HG03066 (cell line): Measurements from ENCODE around the gene MICB.
"Not testable (repeated sequence)": the region's sequence is repeated elsewhere in the genome, so short reads cannot be mapped to it uniquely, and the experiment has no call there.

Experiments
- ATAC-seq: cut with Tn5 transposase; IDR thresholded peaks from one replicate; pipeline ENCODE4 v1.9.1; 2021; ENCODE audit warnings: low read depth; ENCODE audit not compliant: unreplicated experiment

The MICB gene

GRCh38 chr6:31473780-31474761 is 23.9 kb upstream of the MICB start:
- no peak for ATAC-seq

DNA sequence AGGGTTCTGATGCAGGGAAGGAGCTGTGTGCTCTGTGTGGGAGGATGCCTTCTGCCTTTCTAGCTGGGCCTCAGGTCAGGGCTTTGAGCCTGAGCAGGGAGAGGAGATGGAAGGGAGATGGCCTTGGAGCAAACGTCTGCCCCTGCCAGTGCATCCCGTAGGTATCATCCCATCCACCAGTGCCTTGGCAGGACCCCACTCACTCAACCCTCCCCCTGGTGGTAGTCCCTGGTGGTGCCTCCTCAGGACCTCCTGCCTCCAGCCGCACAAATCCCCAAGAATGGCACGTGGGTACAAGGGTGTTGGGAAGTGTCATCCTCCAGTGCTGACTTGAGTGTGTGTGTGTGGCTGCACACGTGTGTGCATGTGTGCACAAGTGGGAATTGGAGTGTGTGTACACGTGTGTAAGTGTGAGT is 23.1 kb upstream of the MICB start:
- no peak for ATAC-seq

DNA sequence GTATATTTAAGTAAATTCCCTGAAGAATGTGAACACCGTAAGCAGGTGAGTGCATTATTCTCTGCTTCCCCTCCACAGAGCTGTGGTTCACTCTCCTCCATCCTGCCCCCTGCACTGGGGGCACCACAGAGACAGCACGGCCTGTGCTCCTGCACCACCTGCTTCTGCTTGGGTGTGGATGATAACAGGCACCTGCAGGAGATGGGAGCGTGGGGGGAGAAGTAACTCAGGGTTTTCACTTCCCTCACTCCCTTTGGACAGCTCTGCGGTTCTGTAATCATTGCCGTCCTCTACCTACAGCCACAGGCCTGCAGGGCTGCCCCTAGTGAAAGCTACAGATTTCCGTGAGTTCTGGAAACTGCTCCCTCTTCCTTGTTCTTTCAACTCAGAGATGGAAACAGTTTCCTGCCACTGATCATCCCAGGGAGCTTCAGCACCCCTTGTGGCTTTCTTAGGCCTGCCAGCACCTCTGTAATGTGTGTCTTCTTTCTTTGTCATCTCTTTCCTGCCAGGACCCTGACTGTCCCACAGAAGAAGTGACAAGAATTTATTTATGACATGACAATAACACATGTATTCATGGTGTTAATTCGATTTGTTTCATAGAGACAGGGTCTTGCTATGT is 21.3 kb upstream of the MICB start:
- no peak for ATAC-seq

- no peak for ATAC-seq
Measured at GRCh38 chr6:31477521-31477920, 20.4 kb upstream of the MICB start.

- no peak for ATAC-seq
Measured at GRCh38 chr6:31478186-31478950, 19.6 kb upstream of the MICB start.

- ATAC-seq, result no peak
Measured at GRCh38 chr6:31479151-31479932, 18.6 kb upstream of the MICB start.

- ATAC-seq, result no peak
Measured at GRCh38 chr6:31479933-31480535, 17.9 kb upstream of the MICB start.

GRCh38 chr6:31480574-31480973 is 17.4 kb upstream of the MICB start:
- no peak for ATAC-seq

DNA sequence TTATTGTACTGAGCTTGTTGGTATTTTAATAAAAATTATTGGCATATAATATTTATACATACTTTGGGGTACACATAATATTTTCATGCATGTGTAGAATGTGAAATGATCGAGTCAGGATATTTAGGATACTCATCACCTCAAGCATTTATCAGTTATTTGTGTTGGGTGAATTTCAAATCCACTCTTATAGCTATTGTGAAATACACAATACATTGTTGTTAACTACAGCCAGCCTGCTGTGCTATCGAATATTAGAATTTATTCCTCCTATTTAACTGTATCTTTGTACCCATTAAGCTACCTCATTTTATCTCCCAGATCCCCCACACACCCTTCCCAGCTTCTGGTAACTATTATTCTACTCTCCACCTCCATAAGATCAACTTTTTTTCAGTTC is 14.6 kb upstream of the MICB start:
- no peak for ATAC-seq

GRCh38 chr6:31485055-31485454 is 12.9 kb upstream of the MICB start:
- ATAC-seq, result no peak

DNA sequence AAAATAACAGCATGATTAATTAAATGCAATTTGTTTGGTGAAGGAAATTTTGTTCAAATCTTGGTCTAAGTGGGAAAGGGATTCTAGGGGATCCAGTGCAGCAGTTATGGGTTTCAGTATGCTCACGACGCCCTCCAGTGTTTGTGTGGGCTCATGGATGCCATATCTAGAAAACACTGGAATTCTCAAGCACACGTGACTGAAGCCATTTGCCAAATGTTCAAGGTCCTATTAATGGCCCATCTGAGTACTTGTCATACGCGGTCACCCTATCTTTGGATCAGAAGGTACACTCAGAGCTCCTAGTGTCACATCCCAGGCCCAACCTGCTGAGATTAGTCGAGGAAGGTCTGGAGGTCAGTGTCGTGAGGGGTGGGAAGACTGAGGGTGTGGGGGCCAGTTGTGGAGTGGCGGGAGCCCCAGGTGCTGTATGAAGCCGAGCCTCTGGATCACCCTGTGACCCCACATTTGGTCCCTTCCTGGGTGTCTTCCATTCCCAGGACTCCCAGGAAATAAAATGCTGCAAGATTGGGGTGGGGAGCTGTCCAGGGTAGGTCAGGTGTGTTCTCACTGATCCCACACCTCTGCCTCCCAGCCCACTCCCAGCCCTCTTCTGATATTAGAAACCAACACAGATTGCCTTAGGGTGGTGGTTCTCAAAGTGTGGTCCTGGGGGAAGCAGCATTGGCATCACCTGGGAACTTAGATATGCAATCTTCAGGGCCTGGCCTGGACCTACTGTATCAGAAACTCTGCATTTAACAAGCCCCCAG is 11.7 kb upstream of the MICB start:
- ATAC-seq, result not testable (repeated sequence)

- ATAC-seq, result not testable (repeated sequence)
Measured at GRCh38 chr6:31487674-31488073, 10.3 kb upstream of the MICB start.

DNA sequence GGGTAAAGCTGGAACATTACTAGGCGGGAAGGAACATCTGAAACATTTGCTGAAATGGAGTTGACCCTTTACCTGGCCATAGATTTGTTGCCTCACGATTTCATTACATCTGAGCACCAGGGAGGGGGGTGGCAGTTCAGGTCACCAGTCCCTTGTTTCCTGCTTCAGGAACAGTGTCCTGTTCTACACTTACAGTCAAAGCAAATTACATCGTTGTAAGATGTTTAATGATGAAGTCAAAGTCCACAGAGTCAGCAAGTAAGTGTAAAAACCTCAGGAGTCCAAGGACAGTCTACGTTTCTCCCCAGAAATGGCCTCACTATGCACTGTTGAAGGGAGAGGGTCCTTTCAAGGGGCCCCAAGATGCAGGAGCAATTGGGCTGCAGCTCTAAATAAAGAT is 8.9 kb upstream of the MICB start:
- no peak for ATAC-seq

DNA sequence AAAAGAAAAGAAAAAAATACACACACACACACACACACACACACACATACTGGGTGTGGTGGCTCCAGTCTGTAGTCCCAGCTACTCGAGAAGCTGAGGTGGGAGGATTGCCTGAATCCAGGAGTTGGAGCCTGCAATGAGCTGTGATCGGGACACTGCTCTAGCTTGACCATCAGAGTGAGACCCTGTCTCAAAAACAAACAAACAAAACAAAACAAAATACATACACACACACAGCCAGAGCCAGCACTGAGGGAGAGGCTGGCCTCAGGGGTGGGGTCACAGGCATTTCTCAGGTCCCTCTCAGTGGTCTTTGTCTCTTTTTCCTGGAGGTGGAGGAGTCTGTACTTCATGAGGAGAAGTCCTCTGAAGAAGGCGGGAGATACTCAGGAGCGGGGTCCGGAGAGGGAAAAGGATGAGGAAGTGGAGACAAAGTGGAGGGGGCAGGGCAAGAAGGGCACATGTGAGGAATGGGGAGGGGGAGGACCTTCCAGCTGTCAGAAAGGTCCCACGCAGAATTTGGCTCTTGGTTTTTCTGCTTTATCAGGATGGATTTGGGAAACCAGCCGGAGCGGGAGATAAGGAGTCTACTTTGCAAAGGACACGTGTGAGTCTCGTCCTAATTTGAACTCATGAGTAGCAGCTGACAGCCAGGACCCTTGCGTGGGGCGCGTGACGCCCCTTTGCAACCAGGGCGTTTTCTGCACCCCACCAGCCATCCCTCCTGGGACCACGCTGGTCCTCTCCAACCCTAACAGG is 7.7 kb upstream of the MICB start:
- no peak for ATAC-seq

DNA sequence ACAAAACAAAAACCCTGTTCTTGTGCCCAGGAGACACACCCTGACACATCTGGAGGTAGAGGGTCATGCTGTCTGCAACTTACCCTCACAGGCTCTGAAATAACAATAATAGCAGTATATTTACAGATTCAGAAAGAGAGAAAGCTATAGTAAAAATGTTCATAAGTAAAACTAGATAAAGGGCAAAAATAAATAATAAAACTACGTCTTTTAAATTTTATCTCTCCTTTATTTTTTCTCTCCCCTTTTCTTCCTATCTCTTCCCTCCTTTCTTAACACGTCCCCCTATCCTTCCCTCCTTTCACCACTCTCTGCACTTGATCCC is 4.4 kb upstream of the MICB start:
- ATAC-seq, result not testable (repeated sequence)

- ATAC-seq, result peak; percentile 38
Measured at GRCh38 chr6:31493875-31494694, 3.9 kb upstream of the MICB start.

DNA sequence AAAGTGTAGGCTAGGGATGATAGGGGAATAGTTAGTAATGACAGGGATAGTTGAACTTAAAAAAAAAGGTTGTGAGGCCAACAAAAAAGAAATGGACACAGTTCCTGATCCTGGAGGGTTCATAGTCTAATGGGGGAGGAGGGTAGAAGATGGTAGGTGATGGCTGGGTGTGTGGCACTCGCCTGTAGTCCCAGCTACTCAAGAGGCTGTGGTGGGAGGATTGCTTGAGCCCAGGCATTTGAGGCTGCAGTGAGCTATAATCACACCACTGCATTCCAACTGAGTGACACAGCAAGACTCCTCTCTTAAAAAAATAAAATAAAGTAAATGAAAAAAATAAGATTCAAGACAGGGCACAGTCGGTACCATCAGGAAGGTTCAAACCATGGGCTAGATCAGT is 2.4 kb upstream of the MICB start:
- no peak for ATAC-seq

DNA sequence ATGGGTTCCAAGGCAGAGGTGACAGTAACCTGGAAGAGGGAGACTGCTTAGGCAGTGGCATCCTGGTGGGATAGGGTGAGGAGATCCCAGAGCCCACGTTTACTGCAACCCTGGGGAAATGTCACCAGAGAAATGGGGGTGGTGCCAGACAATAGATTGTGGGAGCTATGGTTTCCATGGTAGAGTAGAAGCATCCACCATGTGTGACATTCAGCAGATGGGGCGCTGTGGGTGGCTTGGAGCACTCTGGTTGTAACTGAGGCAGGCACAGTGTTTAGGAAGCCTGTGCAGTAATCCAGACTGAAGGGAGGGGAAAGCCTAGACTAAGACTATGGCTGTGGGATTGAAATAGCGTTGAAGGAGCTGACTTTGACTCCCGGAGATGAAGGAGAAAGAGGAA is 1.1 kb upstream of the MICB start:
- ATAC-seq, result not testable (repeated sequence)
